Muscle layer of duodenum (tissue), 2 donors: Measurements from ENCODE around the gene DUS1L.
A peak's percentile ranks its signal among the peaks of the same experiment; 100 is the strongest.

Source experiments
- H3K27ac ChIP-seq: one replicate; pipeline ENCODE4 v1.7.0; 2013; ENCODE audit warnings: mild to moderate bottlenecking, low read length
- H3K27me3 ChIP-seq: one replicate; pipeline ENCODE4 v1.7.0; 2013; ENCODE audit warnings: low read depth, mild to moderate bottlenecking, control low read depth, low read length
- H3K36me3 ChIP-seq, 2 donors: one replicate each; pipeline ENCODE4 v1.7.0; 2013; ENCODE audit warnings: low read length in 2 of 2, control low read depth in 1 of 2, mild to moderate bottlenecking in 1 of 2; ENCODE audit not compliant: insufficient read depth in 2 of 2, control insufficient read depth in 1 of 2
- H3K4me1 ChIP-seq, 2 donors: one replicate each; pipeline ENCODE4 v1.7.0; 2013; ENCODE audit warnings: low read length in 2 of 2, mild to moderate bottlenecking in 2 of 2, control low read depth in 1 of 2, moderate library complexity in 1 of 2; ENCODE audit not compliant: insufficient read depth in 2 of 2, control insufficient read depth in 1 of 2
- H3K4me3 ChIP-seq, 2 donors: one replicate each; pipeline ENCODE4 v1.7.0; 2013; ENCODE audit warnings: low read length in 2 of 2, low read depth in 1 of 2, mild to moderate bottlenecking in 1 of 2
- H3K9me3 ChIP-seq, 2 donors: one replicate each; pipeline ENCODE4 v1.7.0; 2013; ENCODE audit warnings: low read length in 2 of 2, control low read depth in 1 of 2, mild to moderate bottlenecking in 1 of 2; ENCODE audit not compliant: control insufficient read depth in 1 of 2
- donor health status: healthy.

The DUS1L gene

GRCh38 chr17:82021900-82022309, 43.7 kb downstream of the DUS1L start:
- Histone ChIP-seq H3K27ac (no peak overlapping the region), H3K36me3 (peaks cover 0 to 12% of the 10 kb centered on the region in 2 donors), H3K4me1 (peaks cover 12 to 28% of the 10 kb centered on the region in 2 donors), H3K4me3 (peak overlapping the region; percentile 74 to 75), H3K27me3 (no peaks in the 10 kb centered on the region), H3K9me3 (no peaks in the 10 kb centered on the region)

GRCh38 chr17:82021107-82021899, 44.3 kb downstream of the DUS1L start:
- Histone ChIP-seq H3K36me3 (peaks cover 0 to 14% of the 10 kb centered on the region in 2 donors), H3K4me1 (peaks cover 12 to 28% of the 10 kb centered on the region in 2 donors), H3K9me3 (no peaks in the 10 kb centered on the region), H3K4me3 (peak overlapping the region; percentile 74 to 75), H3K27me3 (no peaks in the 10 kb centered on the region), H3K27ac (no peak overlapping the region)

- H3K36me3 ChIP-seq = peaks cover 0 to 14% of the 10 kb centered on the region in 2 donors
Measured at GRCh38 chr17:82020572-82021106, 45.0 kb downstream of the DUS1L start.

GRCh38 chr17:82019690-82020571, 45.7 kb downstream of the DUS1L start:
- no peaks in the 10 kb centered on the region for H3K9me3 ChIP-seq
- no peaks in the 10 kb centered on the region for H3K27me3 ChIP-seq
- H3K4me3 ChIP-seq = no peak overlapping the region
- peaks cover 12 to 28% of the 10 kb centered on the region in 2 donors for H3K4me1 ChIP-seq
- no peak overlapping the region for H3K27ac ChIP-seq
- H3K36me3 ChIP-seq = peaks cover 0 to 14% of the 10 kb centered on the region in 2 donors

More at GRCh38 chr17:82020572-82021106, 45.0 kb downstream of the DUS1L start:
- Histone ChIP-seq H3K4me3 (no peak overlapping the region), H3K9me3 (no peaks in the 10 kb centered on the region), H3K4me1 (peaks cover 12 to 28% of the 10 kb centered on the region in 2 donors), H3K27ac (no peak overlapping the region), H3K27me3 (no peaks in the 10 kb centered on the region)

GRCh38 chr17:82018989-82019689, 46.5 kb downstream of the DUS1L start:
- Histone ChIP-seq H3K27me3 (no peaks in the 10 kb centered on the region), H3K27ac (no peak overlapping the region), H3K4me1 (peaks cover 9 to 23% of the 10 kb centered on the region in 2 donors), H3K9me3 (no peaks in the 10 kb centered on the region), H3K36me3 (peaks cover 0 to 14% of the 10 kb centered on the region in 2 donors), H3K4me3 (no peak overlapping the region)

GRCh38 chr17:82018152-82018988, 47.2 kb downstream of the DUS1L start:
- H3K27me3 ChIP-seq = no peaks in the 10 kb centered on the region
- peaks cover 5 to 15% of the 10 kb centered on the region in 2 donors for H3K4me1 ChIP-seq
- H3K27ac ChIP-seq = no peak overlapping the region
- no peaks in the 10 kb centered on the region for H3K9me3 ChIP-seq
- no peak overlapping the region for H3K4me3 ChIP-seq
- H3K36me3 ChIP-seq = peaks cover 0 to 14% of the 10 kb centered on the region in 2 donors

GRCh38 chr17:82017612-82018151, 47.9 kb downstream of the DUS1L start:
- Histone ChIP-seq H3K27me3 (no peaks in the 10 kb centered on the region), H3K27ac (no peak overlapping the region), H3K36me3 (peaks cover 0 to 14% of the 10 kb centered on the region in 2 donors), H3K4me1 (peaks cover 5 to 18% of the 10 kb centered on the region in 2 donors), H3K4me3 (no peak overlapping the region), H3K9me3 (no peaks in the 10 kb centered on the region)

GRCh38 chr17:82016875-82017459, 48.6 kb downstream of the DUS1L start:
- H3K9me3 ChIP-seq = no peaks in the 10 kb centered on the region
- H3K27me3 ChIP-seq = no peaks in the 10 kb centered on the region
- H3K4me1 ChIP-seq = peaks cover 5 to 16% of the 10 kb centered on the region in 2 donors
- no peak overlapping the region for H3K4me3 ChIP-seq
- peaks cover 0 to 14% of the 10 kb centered on the region in 2 donors for H3K36me3 ChIP-seq
- no peak overlapping the region for H3K27ac ChIP-seq

- H3K9me3 ChIP-seq = no peaks in the 10 kb centered on the region
- H3K27me3 ChIP-seq = no peaks in the 10 kb centered on the region
- H3K27ac ChIP-seq = no peak overlapping the region
- H3K4me3 ChIP-seq = no peak overlapping the region
- H3K4me1 ChIP-seq = peaks cover 0 to 9% of the 10 kb centered on the region in 2 donors
- H3K36me3 ChIP-seq = peaks cover 0 to 14% of the 10 kb centered on the region in 2 donors
Measured at GRCh38 chr17:82016061-82016874, 49.3 kb downstream of the DUS1L start.
